ENCODE data around the gene PECR.

Gene PECR

DNA sequence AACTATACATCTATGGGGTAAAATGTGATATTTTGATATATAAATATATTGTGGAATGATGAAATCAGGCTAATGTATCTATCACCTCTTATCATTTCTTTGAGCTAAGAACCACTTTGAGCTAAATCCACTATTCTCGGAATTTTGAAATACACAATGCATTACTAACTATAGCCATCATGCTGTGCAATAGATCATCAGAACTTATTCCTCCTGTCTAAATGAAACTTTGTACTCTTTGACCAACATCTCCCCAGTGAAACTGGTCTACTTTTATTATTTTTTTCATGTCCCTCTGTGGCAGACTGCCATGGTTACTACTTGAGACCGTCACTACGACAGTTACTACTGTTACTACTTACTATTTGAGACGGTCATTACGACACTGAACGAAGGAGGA, 11.4 kb downstream of the PECR start:
- H3K27me3 ChIP-seq (ENCODE audit: control insufficient read depth, insufficient read depth, low read length): no peaks in the 10 kb centered on the region
- no peak overlapping the region for H3K9ac ChIP-seq
- H3K4me1 ChIP-seq: no peaks in the 10 kb centered on the region
- no peak overlapping the region for H3K4me2 ChIP-seq (ENCODE audit: low read length)
- no peak overlapping the region for H2AFZ ChIP-seq
- no peaks in the 10 kb centered on the region for H3K79me2 ChIP-seq
- H3K27ac ChIP-seq: no peak overlapping the region
- TF ChIP-seq CTCF (IDR thresholded peaks at IDR 0.05): no peak
- no peak overlapping the region for H3K4me3 ChIP-seq (ENCODE audit: low read depth, low read length)
- H3K9me3 ChIP-seq (ENCODE audit: control insufficient read depth, low read length): no peaks in the 10 kb centered on the region
- no peaks in the 10 kb centered on the region for H3K36me3 ChIP-seq (ENCODE audit: control insufficient read depth, insufficient read depth, low read length)

GRCh38 chr2:216069028-216069427, 12.6 kb downstream of the PECR start:
- TF ChIP-seq CTCF (IDR thresholded peaks at IDR 0.05): no peak
- Histone ChIP-seq H3K4me2 (ENCODE audit: low read length) (no peak overlapping the region), H3K79me2 (no peaks in the 10 kb centered on the region), H3K36me3 (ENCODE audit: control insufficient read depth, insufficient read depth, low read length) (no peaks in the 10 kb centered on the region), H3K9ac (no peak overlapping the region), H3K27me3 (ENCODE audit: control insufficient read depth, insufficient read depth, low read length) (no peaks in the 10 kb centered on the region), H3K4me1 (no peaks in the 10 kb centered on the region), H3K27ac (no peak overlapping the region), H3K4me3 (ENCODE audit: low read depth, low read length) (no peak overlapping the region), H2AFZ (no peak overlapping the region), H3K9me3 (ENCODE audit: control insufficient read depth, low read length) (no peaks in the 10 kb centered on the region)

DNA sequence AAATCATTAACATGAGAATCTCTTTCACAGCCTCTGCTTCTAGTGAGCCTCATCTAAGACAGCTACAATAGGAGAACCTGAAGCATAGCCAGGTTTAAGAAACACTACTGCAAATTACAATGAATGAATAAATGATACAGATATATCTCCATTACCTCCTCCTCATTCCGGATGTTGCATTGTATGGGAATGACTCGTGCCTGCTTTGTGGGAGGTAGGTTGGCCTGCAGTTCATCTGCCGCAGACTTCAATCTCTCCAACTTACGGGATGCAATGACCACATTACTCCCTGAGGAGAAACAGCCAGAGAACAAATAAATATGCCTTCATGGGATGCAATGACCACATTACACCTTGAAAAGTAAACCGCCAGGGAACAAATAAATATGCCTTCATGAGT, 15.4 kb downstream of the PECR start:
- Histone ChIP-seq H3K36me3 (ENCODE audit: control insufficient read depth, insufficient read depth, low read length) (no peaks in the 10 kb centered on the region), H3K4me3 (ENCODE audit: low read depth, low read length) (no peak overlapping the region), H3K4me1 (no peaks in the 10 kb centered on the region), H3K9ac (no peak overlapping the region), H2AFZ (no peak overlapping the region), H3K4me2 (ENCODE audit: low read length) (no peak overlapping the region), H3K27ac (no peak overlapping the region), H3K27me3 (ENCODE audit: control insufficient read depth, insufficient read depth, low read length) (no peaks in the 10 kb centered on the region), H3K79me2 (no peaks in the 10 kb centered on the region), H3K9me3 (ENCODE audit: control insufficient read depth, low read length) (no peaks in the 10 kb centered on the region)
- no peak for TF ChIP-seq CTCF (IDR thresholded peaks at IDR 0.05)

DNA sequence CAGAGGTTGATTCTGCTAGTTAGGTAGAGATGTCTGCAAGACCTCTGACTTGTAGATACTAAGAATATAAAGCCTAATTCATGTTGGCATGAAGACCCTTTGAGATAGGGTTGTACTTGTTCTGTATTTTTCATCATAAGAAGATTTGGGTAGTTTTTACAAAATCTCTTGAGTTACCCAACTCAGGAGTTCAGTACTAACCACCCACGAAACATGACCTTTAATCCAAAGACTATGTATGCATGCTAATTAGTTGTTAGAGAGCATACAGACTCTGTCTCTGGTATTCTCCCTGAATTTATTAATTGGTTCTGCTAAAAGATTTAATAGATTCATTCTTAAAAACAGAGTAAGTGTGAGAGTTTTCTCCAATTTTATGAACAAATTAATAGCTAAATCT, 16.9 kb downstream of the PECR start:
- Histone ChIP-seq H3K36me3 (ENCODE audit: control insufficient read depth, insufficient read depth, low read length) (no peaks in the 10 kb centered on the region), H3K9me3 (ENCODE audit: control insufficient read depth, low read length) (no peaks in the 10 kb centered on the region)

More for the DNA sequence above, 16.9 kb downstream of the PECR start:
- H3K27ac ChIP-seq: no peak overlapping the region
- TF ChIP-seq CTCF (IDR thresholded peaks at IDR 0.05): no peak
- no peak overlapping the region for H3K4me2 ChIP-seq (ENCODE audit: low read length)
- H3K9ac ChIP-seq: no peak overlapping the region
- no peak overlapping the region for H2AFZ ChIP-seq
- H3K27me3 ChIP-seq (ENCODE audit: control insufficient read depth, insufficient read depth, low read length): no peaks in the 10 kb centered on the region
- H3K4me1 ChIP-seq: no peaks in the 10 kb centered on the region
- no peaks in the 10 kb centered on the region for H3K79me2 ChIP-seq
- H3K4me3 ChIP-seq (ENCODE audit: low read depth, low read length): no peak overlapping the region
